GM12892 (cell line): ENCODE measurements around the gene OPTN.

ENCODE experiments used
- POLR2A ChIP-seq: IDR thresholded peaks from 2 replicates; pipeline ENCODE4 v1.6.1; 2011; ENCODE audit warnings: low read depth, low read length, control low read depth
- POLR2AphosphoS5 ChIP-seq: IDR thresholded peaks from 2 replicates; pipeline ENCODE4 v1.6.1; 2011; ENCODE audit warnings: low read depth, low read length, control low read depth
- TAF1 ChIP-seq: IDR thresholded peaks from 2 replicates; pipeline ENCODE4 v1.6.1; 2011; ENCODE audit warnings: low read depth, mild to moderate bottlenecking, control low read depth, low read length, borderline replicate concordance

GRCh38 chr10:13099144-13099665 lies 758 bp upstream of the OPTN start:
- TF ChIP-seq POLR2A (no peak), POLR2AphosphoS5 (no peak), TAF1 (no peak)
